ENCODE measurements around the gene CEACAM16.

GRCh38 chr19:44684892-44685863, 13.8 kb upstream of the CEACAM16 start:
- TF ChIP-seq CTCF (IDR thresholded peaks at IDR 0.05; ENCODE audit: low read depth, low read length, poor library complexity, severe bottlenecking): no peak
- TF ChIP-seq EZH2phosphoT487 (IDR thresholded peaks at IDR 0.05; ENCODE audit: borderline replicate concordance, low read length): no peak
